Stomach (tissue), 9 donors: ENCODE data around the gene MMD. TPM values are rescaled to one million over a fixed set of nuclear protein-coding genes. Genes with fewer than 3 reads are reported as not detected.
A peak's percentile ranks its signal among the peaks of the same experiment; 100 is the strongest.
"Not testable (repeated sequence)": the region's sequence is repeated elsewhere in the genome, so short reads cannot be mapped to it uniquely, and the experiment has no call there.

Experiments
- DNase-seq, 2 donors: peaks; one replicate each; pipeline versions ENCODE4 v3.0.0 to v3.0.0-alpha.2; 2013 to 2019
- H3K27ac ChIP-seq, 5 donors: fragments of 200-600 bp in 4 of 5; sonication (generic) in 4 of 5; one replicate each; pipeline ENCODE4 v1.5.1; 2013 to 2019; ENCODE audit warnings: mild to moderate bottlenecking in 1 of 5, moderate library complexity in 1 of 5
- H3K27me3 ChIP-seq, 3 donors: fragments of 200-600 bp; sonication (generic); one replicate each; pipeline ENCODE4 v1.5.1; 2017 to 2019; ENCODE audit warnings: mixed run types in 1 of 3
- H3K36me3 ChIP-seq, 4 donors: fragments of 200-600 bp; sonication (generic); 1 replicate in 3 of 4; 2 replicates in 1 of 4; pipeline ENCODE4 v1.5.1; 2016 to 2019
- H3K4me1 ChIP-seq, 4 donors: fragments of 200-600 bp; sonication (generic); one replicate each; pipeline ENCODE4 v1.5.1; 2016 to 2019
- H3K4me3 ChIP-seq, 4 donors: fragments of 200-600 bp; sonication (generic) in 3 of 4; one replicate each; pipeline ENCODE4 v1.5.1; 2016 to 2019; ENCODE audit warnings: mild to moderate bottlenecking in 1 of 4
- H3K9me3 ChIP-seq, 4 donors: fragments of 200-600 bp; sonication (generic); one replicate each; pipeline ENCODE4 v1.5.1; 2016 to 2019
- EP300 ChIP-seq: sonication (generic); formaldehyde crosslinking; IDR thresholded peaks from one replicate; pipeline ENCODE4 v1.6.1; 2017; ENCODE audit warnings: antibody characterized with exemption
- POLR2A ChIP-seq, 4 donors: fragments of 450-650 bp; IDR thresholded peaks; one replicate each; pipeline ENCODE4 v1.6.1; 2016; ENCODE audit warnings: antibody characterized with exemption in 4 of 4, control low read depth in 2 of 4, mild to moderate bottlenecking in 1 of 4, moderate library complexity in 1 of 4
- POLR2AphosphoS5 ChIP-seq, 3 donors: sonication (generic); formaldehyde crosslinking; IDR thresholded peaks; one replicate each; pipeline ENCODE4 v1.6.1; 2016; ENCODE audit warnings: antibody characterized with exemption in 3 of 3
- whole genome bisulfite sequencing, 5 donors: extraction: QIAGEN DNeasy Blood & Tissue Kit in 3 of 5; methylation state at CpG; one replicate each; pipeline versions ENCODE4 v1.1.5 to v1.1.7; 2013 to 2018; 5-methylcytosine and 5-hydroxymethylcytosine counted together
- intact Hi-C: fragments of 100-400 bp; cut with DNase I; formaldehyde crosslinking; loops from one replicate; pipeline ENCODE4 v1.15.1; 2023; ENCODE audit warnings: low total_unique reads
- polyA plus RNA-seq, 3 donors: library from polyadenylated mRNA; stranded (reverse); fragments of 200-250 nt; gene quantifications; one replicate each; pipeline ENCODE4 v1.2.3, GENCODE V29; 2013
- total RNA-seq, 5 donors: library from RNA; depleted of rRNA; stranded (reverse); fragments of >200 nt; gene quantifications; one replicate each; pipeline versions ENCODE4 v1.1.0 to v1.2.3, GENCODE V29; 2014 to 2016
- TF ChIP-seq, protein P1 (sequence below), 7 experiments: fragments of 450-650 bp in 4 of 7; fragments of 200-600 bp in 3 of 7; sonication (generic) in 3 of 7; IDR thresholded peaks; one replicate each; pipeline ENCODE4 v1.5.1; 2016 to 2019; ENCODE audit warnings: antibody characterized with exemption in 7 of 7, control low read depth in 2 of 7, mild to moderate bottlenecking in 1 of 7
- donor health status: healthy with polysubstance abuse.
- donor health status: Bipolar disorder and iron deficiency.
- donor health status: healthy.

MMD gene
- total and polyA plus RNA-seq, 8 donors: 3.1 to 65.3 (median 12.5) TPM

DNA sequence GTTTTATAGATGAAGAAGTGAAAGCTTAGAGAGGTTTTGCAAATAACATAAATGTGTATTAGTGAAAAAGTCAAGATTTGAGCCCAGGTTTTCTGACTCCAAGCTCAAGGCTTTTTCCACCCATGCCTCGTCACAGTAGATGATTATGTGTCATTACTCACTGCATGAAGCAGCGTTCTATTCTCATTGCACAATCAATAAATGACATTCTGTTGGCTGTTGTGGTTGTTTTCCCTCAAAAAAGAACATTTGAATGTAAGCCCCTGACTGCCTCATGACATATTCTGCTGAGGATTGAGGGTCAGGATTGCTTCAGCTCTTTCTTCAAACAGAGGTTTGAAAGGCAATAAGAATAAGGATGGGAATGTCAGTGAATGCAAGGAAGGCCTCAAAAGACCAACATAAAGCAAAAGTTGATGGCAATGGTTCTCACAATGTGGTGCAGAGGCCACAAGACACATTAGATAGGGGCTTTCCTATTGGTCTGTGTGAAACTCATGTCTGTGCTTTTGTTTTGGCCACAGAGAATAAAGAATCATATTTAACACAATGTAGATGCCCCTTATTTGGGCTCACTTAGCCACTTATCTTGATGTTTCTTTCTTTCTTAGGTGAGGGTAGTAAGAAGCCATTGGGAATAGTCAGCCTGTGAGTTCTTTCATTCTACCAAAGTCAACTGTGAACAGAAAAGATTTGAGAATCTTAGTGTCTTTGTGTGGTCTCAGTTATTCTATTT lies 5.4 kb upstream of the MMD start:
- TF ChIP-seq POLR2A (IDR thresholded peaks at IDR 0.05) (no peak), POLR2AphosphoS5 (IDR thresholded peaks at IDR 0.05) (no peak)
- no peak overlapping the region for H3K4me3 ChIP-seq
- no peaks in the 10 kb centered on the region for H3K36me3 ChIP-seq
- no peaks in the 10 kb centered on the region for H3K9me3 ChIP-seq
- peaks cover 3 to 24% (median 11%) of the 10 kb centered on the region in 4 donors for H3K4me1 ChIP-seq
- peak overlapping the region in 1 of 5 donors; percentile 46 for H3K27ac ChIP-seq
- WGBS, 5 donors: 46 to 69% (median 64%) methylated on average over 2 of the region's 2 CpGs
- H3K27me3 ChIP-seq: peaks cover 0 to 14% (median 0%) of the 10 kb centered on the region in 3 donors
- no peak for DNase-seq
- intact Hi-C loops: no loop called here

DNA sequence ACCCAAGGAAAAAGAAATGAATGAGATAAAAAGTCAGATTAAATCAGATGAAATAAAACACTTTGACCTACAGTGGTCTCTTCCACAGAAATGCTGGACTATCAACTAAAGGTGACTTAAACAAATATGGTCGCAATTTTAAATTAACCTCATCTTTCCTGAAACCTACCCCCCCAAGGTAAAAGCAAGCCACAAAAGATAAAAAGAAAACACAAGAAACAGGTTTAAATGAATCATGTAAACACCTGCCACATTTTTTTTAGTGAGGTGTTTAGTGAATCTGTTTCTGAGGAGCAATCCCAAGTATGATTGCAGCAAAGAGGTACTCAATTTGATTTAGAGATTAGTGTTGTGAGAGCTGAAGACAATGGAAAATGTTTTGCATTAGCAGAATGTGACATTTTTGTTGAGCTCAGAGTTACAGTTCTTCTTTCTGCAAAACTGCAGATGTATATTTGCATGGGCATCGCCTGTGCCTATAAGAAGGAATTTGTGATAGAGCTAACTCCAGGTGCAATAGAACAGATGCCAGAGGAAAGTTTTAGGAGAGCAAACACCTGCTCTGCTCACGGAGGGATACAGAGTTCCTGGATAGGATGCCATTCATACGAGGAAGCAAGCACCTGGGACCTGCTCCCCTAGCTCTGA lies 3.4 kb upstream of the MMD start:
- H3K9me3 ChIP-seq: no peaks in the 10 kb centered on the region
- 30 to 58% (median 43%) methylated on average over 4 of the region's 4 CpGs for WGBS, 5 donors
- no peak for DNase-seq
- H3K4me1 ChIP-seq: peaks cover 3 to 23% (median 21%) of the 10 kb centered on the region in 4 donors
- no peak overlapping the region for H3K4me3 ChIP-seq
- TF ChIP-seq, protein P1, sequence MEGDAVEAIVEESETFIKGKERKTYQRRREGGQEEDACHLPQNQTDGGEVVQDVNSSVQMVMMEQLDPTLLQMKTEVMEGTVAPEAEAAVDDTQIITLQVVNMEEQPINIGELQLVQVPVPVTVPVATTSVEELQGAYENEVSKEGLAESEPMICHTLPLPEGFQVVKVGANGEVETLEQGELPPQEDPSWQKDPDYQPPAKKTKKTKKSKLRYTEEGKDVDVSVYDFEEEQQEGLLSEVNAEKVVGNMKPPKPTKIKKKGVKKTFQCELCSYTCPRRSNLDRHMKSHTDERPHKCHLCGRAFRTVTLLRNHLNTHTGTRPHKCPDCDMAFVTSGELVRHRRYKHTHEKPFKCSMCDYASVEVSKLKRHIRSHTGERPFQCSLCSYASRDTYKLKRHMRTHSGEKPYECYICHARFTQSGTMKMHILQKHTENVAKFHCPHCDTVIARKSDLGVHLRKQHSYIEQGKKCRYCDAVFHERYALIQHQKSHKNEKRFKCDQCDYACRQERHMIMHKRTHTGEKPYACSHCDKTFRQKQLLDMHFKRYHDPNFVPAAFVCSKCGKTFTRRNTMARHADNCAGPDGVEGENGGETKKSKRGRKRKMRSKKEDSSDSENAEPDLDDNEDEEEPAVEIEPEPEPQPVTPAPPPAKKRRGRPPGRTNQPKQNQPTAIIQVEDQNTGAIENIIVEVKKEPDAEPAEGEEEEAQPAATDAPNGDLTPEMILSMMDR (IDR thresholded peaks at IDR 0.05): no peak
- TF ChIP-seq POLR2AphosphoS5 (IDR thresholded peaks at IDR 0.05) (no peak), POLR2A (IDR thresholded peaks at IDR 0.05) (no peak), EP300 (no peak)
- peaks cover 0 to 14% (median 0%) of the 10 kb centered on the region in 3 donors for H3K27me3 ChIP-seq
- intact Hi-C loops: no loop called here
- H3K27ac ChIP-seq: no peak overlapping the region
- H3K36me3 ChIP-seq: no peaks in the 10 kb centered on the region

DNA sequence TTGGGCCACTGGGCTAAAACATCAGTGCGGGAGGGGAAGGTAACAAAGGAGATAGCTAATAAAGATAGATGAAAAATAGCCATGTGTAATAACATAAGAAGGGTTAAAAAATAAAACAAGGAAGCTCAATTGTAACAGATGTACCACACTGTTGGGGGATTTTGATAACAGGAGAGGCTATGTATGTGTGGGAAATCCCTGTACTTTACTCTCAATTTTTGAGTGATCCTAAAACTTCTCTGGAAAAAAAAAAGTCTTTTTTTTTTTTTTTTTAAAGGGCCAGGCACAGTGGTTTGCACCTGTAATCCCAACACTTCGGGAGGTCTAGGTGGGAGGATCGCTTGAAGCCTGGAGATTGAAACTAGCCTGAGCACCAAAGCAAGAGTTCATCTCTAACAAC lies 1.9 kb upstream of the MMD start:
- Histone ChIP-seq H3K27me3 (peaks cover 0 to 14% (median 0%) of the 10 kb centered on the region in 3 donors), H3K4me1 (peaks cover 4 to 27% (median 23%) of the 10 kb centered on the region in 4 donors), H3K27ac (no peak overlapping the region), H3K9me3 (no peaks in the 10 kb centered on the region), H3K36me3 (no peaks in the 10 kb centered on the region), H3K4me3 (no peak overlapping the region)
- DNase-seq: no peak
- intact Hi-C loops: no loop called here
- 66 to 75% (median 69%) methylated on average over 3 of the region's 3 CpGs for WGBS, 5 donors
- no peak for TF ChIP-seq EP300

DNA sequence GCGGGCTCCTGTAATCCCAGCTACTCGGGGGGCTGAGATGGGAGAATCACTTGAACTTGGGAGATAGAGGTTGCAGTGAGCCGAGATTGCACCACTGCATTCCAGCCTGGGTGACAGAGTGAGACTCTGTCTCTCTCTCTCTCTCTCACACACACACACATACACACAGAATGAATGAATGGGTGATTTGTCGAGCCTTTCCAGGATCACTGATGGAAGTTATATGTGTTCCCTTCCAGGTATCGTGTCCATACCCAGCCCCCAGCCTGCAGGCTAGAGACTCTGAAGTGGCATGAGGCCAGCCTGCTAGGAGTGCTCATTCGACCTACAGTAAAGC lies 1.2 kb upstream of the MMD start:
- DNase-seq, H3K27ac ChIP-seq, H3K9me3 ChIP-seq, H3K36me3 ChIP-seq, intact Hi-C loops, H3K4me3 ChIP-seq: not testable (repeated sequence)
- WGBS, 5 donors: 64 to 78% (median 73%) methylated on average over 4 to 6 of the region's 6 CpGs
- Histone ChIP-seq H3K27me3 (peaks cover 0 to 11% (median 0%) of the 10 kb centered on the region in 3 donors), H3K4me1 (peaks cover 4 to 27% (median 23%) of the 10 kb centered on the region in 4 donors)

DNA sequence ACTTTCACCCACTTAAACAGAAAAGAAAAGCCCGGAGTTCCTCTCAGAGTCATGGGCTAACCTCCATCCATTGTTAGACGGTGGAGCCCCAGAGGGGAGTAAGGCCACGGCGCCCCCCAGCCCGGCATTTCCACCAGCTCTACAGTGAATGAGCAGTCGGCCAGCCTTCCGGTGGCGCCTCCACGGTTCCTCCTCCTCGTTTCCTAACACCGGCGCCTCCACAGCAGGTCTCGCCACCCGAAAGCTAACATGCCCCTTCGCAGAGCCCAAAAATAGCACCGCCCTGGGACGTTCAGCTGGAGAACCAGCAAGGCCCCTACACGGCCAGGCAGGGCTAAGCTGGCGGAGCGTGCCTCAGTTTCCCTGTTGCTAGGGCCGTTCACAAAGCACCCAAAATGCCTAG lies 858 bp downstream of the MMD start:
- no peaks in the 10 kb centered on the region for H3K36me3 ChIP-seq
- intact Hi-C loops: no loop called here
- H3K4me1 ChIP-seq: peaks cover 4 to 46% (median 23%) of the 10 kb centered on the region in 4 donors
- peak; percentile 41 to 65 for DNase-seq
- H3K27me3 ChIP-seq: peaks cover 0 to 9% (median 0%) of the 10 kb centered on the region in 3 donors
- H3K4me3 ChIP-seq: peak overlapping the region; percentile 71 to 97 (median 82)
- no peaks in the 10 kb centered on the region for H3K9me3 ChIP-seq
- 0 to 1% (median 0%) methylated on average over 6 to 21 of the region's 21 CpGs for WGBS, 5 donors
- TF ChIP-seq POLR2AphosphoS5 (IDR thresholded peaks at IDR 0.05): no peak
- TF ChIP-seq, protein P1 (IDR thresholded peaks at IDR 0.05): no peak
- no peak for TF ChIP-seq EP300
- no peak for TF ChIP-seq POLR2A (IDR thresholded peaks at IDR 0.05)
- peak overlapping the region in 4 of 5 donors; percentile 85 to 90 (median 88) for H3K27ac ChIP-seq
